ENCODE measurements around the gene TEX53.

Gene TEX53

GRCh38 chr9:114694719-114695269, 37.2 kb upstream of the TEX53 start:
- Histone ChIP-seq H3K79me2 (ENCODE audit: control insufficient read depth, insufficient read depth, low read length) (no peaks in the 10 kb centered on the region), H2BK15ac (replicated peaks; ENCODE audit: low read depth) (no peak overlapping the region), H3K4me1 (ENCODE audit: control insufficient read depth, low read depth, low read length) (peaks cover 3% of the 10 kb centered on the region), H3K36me3 (ENCODE audit: control insufficient read depth, insufficient read depth, low read length) (no peaks in the 10 kb centered on the region), H3K9ac (ENCODE audit: low read length) (no peak overlapping the region), H3K4ac (ENCODE audit: low read depth, low read length) (no peak overlapping the region), H3K27ac (ENCODE audit: low read depth, low read length) (no peak overlapping the region), H4K5ac (ENCODE audit: low read length) (no peak overlapping the region), H3K4me3 (ENCODE audit: low read length) (no peak overlapping the region), H2AK5ac (ENCODE audit: low read length) (no peak overlapping the region), H3K18ac (ENCODE audit: low read length) (no peak overlapping the region), H3K23ac (ENCODE audit: low read length) (no peak overlapping the region), H2BK5ac (ENCODE audit: low read length) (no peak overlapping the region), H3K4me2 (ENCODE audit: low read length) (no peak overlapping the region), H3K27me3 (ENCODE audit: insufficient read depth, low read length, poor library complexity) (no peaks in the 10 kb centered on the region), H2BK120ac (ENCODE audit: low read depth, low read length) (no peak overlapping the region), H3K56ac (ENCODE audit: low read length) (no peak overlapping the region), H3K79me1 (ENCODE audit: low read length) (no peaks in the 10 kb centered on the region), H4K8ac (ENCODE audit: low read depth, low read length) (no peak overlapping the region)
- WGBS (ENCODE audit: extremely low coverage, insufficient coverage, low lambda C conversion rate), result no CpG with 5 or more reads among the region's 6 CpGs
- DNase-seq, result no peak

- no peaks in the 10 kb centered on the region for H3K79me1 ChIP-seq (ENCODE audit: low read length)
- no peak overlapping the region for H2BK120ac ChIP-seq (ENCODE audit: low read depth, low read length)
- no peak overlapping the region for H3K18ac ChIP-seq (ENCODE audit: low read length)
- no peak overlapping the region for H3K56ac ChIP-seq (ENCODE audit: low read length)
- no peak overlapping the region for H2BK5ac ChIP-seq (ENCODE audit: low read length)
- H4K5ac ChIP-seq (ENCODE audit: low read length), result no peak overlapping the region
- peaks cover under 1% of the 10 kb centered on the region for H3K4me1 ChIP-seq (ENCODE audit: control insufficient read depth, low read depth, low read length)
- H4K8ac ChIP-seq (ENCODE audit: low read depth, low read length), result no peak overlapping the region
- H3K79me2 ChIP-seq (ENCODE audit: control insufficient read depth, insufficient read depth, low read length), result no peaks in the 10 kb centered on the region
- DNase-seq, result no peak
- H3K36me3 ChIP-seq (ENCODE audit: control insufficient read depth, insufficient read depth, low read length), result no peaks in the 10 kb centered on the region
- H2BK15ac ChIP-seq (replicated peaks; ENCODE audit: low read depth), result no peak overlapping the region
- no peak overlapping the region for H3K4me2 ChIP-seq (ENCODE audit: low read length)
- no peak overlapping the region for H3K9ac ChIP-seq (ENCODE audit: low read length)
- no CpG with 5 or more reads among the region's 2 CpGs for WGBS (ENCODE audit: extremely low coverage, insufficient coverage, low lambda C conversion rate)
- H3K4ac ChIP-seq (ENCODE audit: low read depth, low read length), result no peak overlapping the region
- H3K27ac ChIP-seq (ENCODE audit: low read depth, low read length), result no peak overlapping the region
- H3K27me3 ChIP-seq (ENCODE audit: insufficient read depth, low read length, poor library complexity), result no peaks in the 10 kb centered on the region
- H2AK5ac ChIP-seq (ENCODE audit: low read length), result no peak overlapping the region
- no peak overlapping the region for H3K23ac ChIP-seq (ENCODE audit: low read length)
- no peak overlapping the region for H3K4me3 ChIP-seq (ENCODE audit: low read length)
Measured at GRCh38 chr9:114694146-114694545, 36.5 kb upstream of the TEX53 start.

- H3K4me3 ChIP-seq (ENCODE audit: low read length), result no peak overlapping the region
- no peak overlapping the region for H3K4ac ChIP-seq (ENCODE audit: low read depth, low read length)
- no CpG with 5 or more reads among the region's 2 CpGs for WGBS (ENCODE audit: extremely low coverage, insufficient coverage, low lambda C conversion rate)
Measured at GRCh38 chr9:114693248-114693855, 35.7 kb upstream of the TEX53 start.

GRCh38 chr9:114691956-114692295, 34.3 kb upstream of the TEX53 start:
- H2BK15ac ChIP-seq (replicated peaks; ENCODE audit: low read depth), result no peak overlapping the region
- H3K4me3 ChIP-seq (ENCODE audit: low read length), result no peak overlapping the region
- no peak overlapping the region for H4K5ac ChIP-seq (ENCODE audit: low read length)
- H3K27me3 ChIP-seq (ENCODE audit: insufficient read depth, low read length, poor library complexity), result no peaks in the 10 kb centered on the region
- no peaks in the 10 kb centered on the region for H3K4me1 ChIP-seq (ENCODE audit: control insufficient read depth, low read depth, low read length)
- no peak overlapping the region for H3K18ac ChIP-seq (ENCODE audit: low read length)
- no peak overlapping the region for H3K9ac ChIP-seq (ENCODE audit: low read length)
- no peak overlapping the region for H2BK120ac ChIP-seq (ENCODE audit: low read depth, low read length)
- H3K4me2 ChIP-seq (ENCODE audit: low read length), result no peak overlapping the region
- H3K4ac ChIP-seq (ENCODE audit: low read depth, low read length), result no peak overlapping the region
- H4K8ac ChIP-seq (ENCODE audit: low read depth, low read length), result no peak overlapping the region
- H3K79me2 ChIP-seq (ENCODE audit: control insufficient read depth, insufficient read depth, low read length), result no peaks in the 10 kb centered on the region
- no peak for DNase-seq
- H3K56ac ChIP-seq (ENCODE audit: low read length), result no peak overlapping the region
- H3K36me3 ChIP-seq (ENCODE audit: control insufficient read depth, insufficient read depth, low read length), result no peaks in the 10 kb centered on the region
- no peak overlapping the region for H3K23ac ChIP-seq (ENCODE audit: low read length)
- H3K79me1 ChIP-seq (ENCODE audit: low read length), result no peaks in the 10 kb centered on the region
- H3K27ac ChIP-seq (ENCODE audit: low read depth, low read length), result no peak overlapping the region
- no peak overlapping the region for H2AK5ac ChIP-seq (ENCODE audit: low read length)
- H2BK5ac ChIP-seq (ENCODE audit: low read length), result no peak overlapping the region

More at GRCh38 chr9:114693248-114693855, 35.7 kb upstream of the TEX53 start:
- Histone ChIP-seq H3K23ac (ENCODE audit: low read length) (no peak overlapping the region), H4K8ac (ENCODE audit: low read depth, low read length) (no peak overlapping the region), H2BK5ac (ENCODE audit: low read length) (no peak overlapping the region), H3K9ac (ENCODE audit: low read length) (no peak overlapping the region), H4K5ac (ENCODE audit: low read length) (no peak overlapping the region), H2AK5ac (ENCODE audit: low read length) (no peak overlapping the region), H2BK120ac (ENCODE audit: low read depth, low read length) (no peak overlapping the region), H2BK15ac (replicated peaks; ENCODE audit: low read depth) (no peak overlapping the region), H3K27ac (ENCODE audit: low read depth, low read length) (no peak overlapping the region), H3K4me1 (ENCODE audit: control insufficient read depth, low read depth, low read length) (no peaks in the 10 kb centered on the region), H3K36me3 (ENCODE audit: control insufficient read depth, insufficient read depth, low read length) (no peaks in the 10 kb centered on the region), H3K27me3 (ENCODE audit: insufficient read depth, low read length, poor library complexity) (no peaks in the 10 kb centered on the region), H3K4me2 (ENCODE audit: low read length) (no peak overlapping the region), H3K18ac (ENCODE audit: low read length) (no peak overlapping the region), H3K56ac (ENCODE audit: low read length) (no peak overlapping the region), H3K79me1 (ENCODE audit: low read length) (no peaks in the 10 kb centered on the region), H3K79me2 (ENCODE audit: control insufficient read depth, insufficient read depth, low read length) (no peaks in the 10 kb centered on the region)
- no peak for DNase-seq

- Histone ChIP-seq H2BK15ac (replicated peaks; ENCODE audit: low read depth) (no peak overlapping the region), H3K27ac (ENCODE audit: low read depth, low read length) (no peak overlapping the region), H3K56ac (ENCODE audit: low read length) (no peak overlapping the region), H3K79me1 (ENCODE audit: low read length) (no peaks in the 10 kb centered on the region), H4K5ac (ENCODE audit: low read length) (no peak overlapping the region), H3K36me3 (ENCODE audit: control insufficient read depth, insufficient read depth, low read length) (no peaks in the 10 kb centered on the region), H3K4me2 (ENCODE audit: low read length) (no peak overlapping the region), H3K4me3 (ENCODE audit: low read length) (no peak overlapping the region), H3K9ac (ENCODE audit: low read length) (no peak overlapping the region), H3K18ac (ENCODE audit: low read length) (no peak overlapping the region), H3K27me3 (ENCODE audit: insufficient read depth, low read length, poor library complexity) (no peaks in the 10 kb centered on the region), H3K4ac (ENCODE audit: low read depth, low read length) (no peak overlapping the region), H3K23ac (ENCODE audit: low read length) (no peak overlapping the region), H4K8ac (ENCODE audit: low read depth, low read length) (no peak overlapping the region), H3K4me1 (ENCODE audit: control insufficient read depth, low read depth, low read length) (no peaks in the 10 kb centered on the region), H2BK5ac (ENCODE audit: low read length) (no peak overlapping the region), H2BK120ac (ENCODE audit: low read depth, low read length) (no peak overlapping the region), H3K79me2 (ENCODE audit: control insufficient read depth, insufficient read depth, low read length) (no peaks in the 10 kb centered on the region), H2AK5ac (ENCODE audit: low read length) (no peak overlapping the region)
- DNase-seq, result no peak
- no CpG with 5 or more reads among the region's 11 CpGs for WGBS (ENCODE audit: extremely low coverage, insufficient coverage, low lambda C conversion rate)
Measured at GRCh38 chr9:114691046-114691955, 33.7 kb upstream of the TEX53 start.

Measured in mesendoderm (in vitro differentiated cells).